WTC11 (cell line): Measurements from ENCODE around the gene LAPTM5. TPM values are rescaled to one million over a fixed set of nuclear protein-coding genes. Genes with fewer than 3 reads are reported as not detected.

ENCODE experiments used
- ATAC-seq: fragments of 200-7000 bp; cut with Tn5 transposase; 2 replicates; pipeline ENCODE4 v1.10.0; 2021; ENCODE audit warnings: mild to moderate bottlenecking, moderate library complexity
- CTCF ChIA-PET: fragments of 300-600 bp; sonication (Branson Sonifier 250); formaldehyde crosslinking; loops from one replicate; lab custom pipeline; 2021; ENCODE audit warnings: antibody characterized with exemption; lab: Charles Lee
- POLR2A ChIA-PET: fragments of 350-600 bp; sonication (Branson Sonifier 250); formaldehyde crosslinking; loops from one replicate; lab custom pipeline; 2021; ENCODE audit warnings: antibody characterized with exemption; lab: Charles Lee
- DNase-seq: peaks from one replicate; pipeline ENCODE4 v3.0.0; 2021; ENCODE audit warnings: low spot score
- H3K27ac Mint-ChIP-seq: 2 replicates; pipeline ENCODE4 v1.8.0; 2021; ENCODE audit warnings: mixed read lengths
- H3K27me3 Mint-ChIP-seq: 2 replicates; pipeline ENCODE4 v1.8.0; 2021; ENCODE audit warnings: low read depth, mild to moderate bottlenecking, moderate library complexity, mixed read lengths
- H3K36me3 Mint-ChIP-seq: 2 replicates; pipeline ENCODE4 v1.8.0; 2021; ENCODE audit warnings: mixed read lengths
- H3K4me1 Mint-ChIP-seq: 2 replicates; pipeline ENCODE4 v1.8.0; 2022; ENCODE audit warnings: mixed read lengths
- H3K4me3 Mint-ChIP-seq: 2 replicates; pipeline ENCODE4 v1.8.0; 2021; ENCODE audit warnings: mild to moderate bottlenecking, moderate library complexity, mixed read lengths
- H3K9me3 Mint-ChIP-seq: 2 replicates; pipeline ENCODE4 v1.8.0; 2021; ENCODE audit warnings: mixed read lengths
- ETV6 ChIP-seq: sonication (generic); formaldehyde crosslinking; IDR thresholded peaks from 2 replicates; pipeline ENCODE4 v1.8.1; 2022; ENCODE audit warnings: mild to moderate bottlenecking, missing genetic modification reagents
- FOXJ3 ChIP-seq: sonication (generic); formaldehyde crosslinking; IDR thresholded peaks from 2 replicates; pipeline ENCODE4 v1.9.0; 2021; ENCODE audit warnings: missing genetic modification reagents, mild to moderate bottlenecking, borderline replicate concordance
- FOXP1 ChIP-seq: sonication (generic); formaldehyde crosslinking; IDR thresholded peaks from 2 replicates; pipeline ENCODE4 v1.8.0; 2022; ENCODE audit warnings: missing genetic modification reagents, mild to moderate bottlenecking, moderate library complexity, borderline replicate concordance
- FOXP4 ChIP-seq: sonication (generic); formaldehyde crosslinking; IDR thresholded peaks from 2 replicates; pipeline ENCODE4 v1.8.0; 2022; ENCODE audit warnings: mild to moderate bottlenecking, missing genetic modification reagents
- GRHL2 ChIP-seq: fragments of 250-450 bp; sonication (Bioruptor Pico); IDR thresholded peaks from 2 replicates; pipeline ENCODE4 v1.8.0; 2022; ENCODE audit warnings: mild to moderate bottlenecking, moderate library complexity; ENCODE audit not compliant: insufficient replicate concordance, severe bottlenecking
- KAT7 ChIP-seq: sonication (generic); formaldehyde crosslinking; IDR thresholded peaks from 2 replicates; pipeline ENCODE4 v1.8.1; 2023; ENCODE audit warnings: missing genetic modification reagents, mild to moderate bottlenecking, borderline replicate concordance
- NFATC4 ChIP-seq: fragments of 250-450 bp; sonication (Bioruptor Pico); IDR thresholded peaks from 2 replicates; pipeline ENCODE4 v1.9.0; 2021; ENCODE audit warnings: mild to moderate bottlenecking
- NFE2L1 ChIP-seq: sonication (generic); formaldehyde crosslinking; IDR thresholded peaks from 2 replicates; pipeline ENCODE4 v1.8.1; 2023; ENCODE audit warnings: missing genetic modification reagents
- RORB ChIP-seq: fragments of 250-450 bp; sonication (Bioruptor Pico); IDR thresholded peaks from 2 replicates; pipeline ENCODE4 v1.9.0; 2021; ENCODE audit warnings: mild to moderate bottlenecking
- SP1 ChIP-seq: sonication (generic); formaldehyde crosslinking; conservative IDR thresholded peaks from 2 replicates; pipeline ENCODE4 v1.8.1; 2022; ENCODE audit warnings: missing genetic modification reagents
- ZNF138 ChIP-seq: sonication (generic); formaldehyde crosslinking; conservative IDR thresholded peaks from 2 replicates; pipeline ENCODE4 v1.8.1; 2022; ENCODE audit warnings: mild to moderate bottlenecking, moderate library complexity, missing genetic modification reagents
- ZNF263 ChIP-seq: sonication (generic); formaldehyde crosslinking; IDR thresholded peaks from 2 replicates; pipeline ENCODE4 v1.8.1; 2022; ENCODE audit warnings: low read depth, mild to moderate bottlenecking, moderate library complexity, missing genetic modification reagents
- ZNF512 ChIP-seq: sonication (generic); formaldehyde crosslinking; IDR thresholded peaks from 2 replicates; pipeline ENCODE4 v1.8.1; 2022; ENCODE audit warnings: missing genetic modification reagents, borderline replicate concordance
- total RNA-seq: library from RNA; stranded (reverse); gene quantifications from 3 replicates; pipeline ENCODE4 v1.2.3, GENCODE V29; 2021
- TF ChIP-seq, protein P1 (sequence below): fragments of 200-600 bp; IDR thresholded peaks from 2 replicates; pipeline ENCODE4 v1.8.0; 2022; ENCODE audit warnings: antibody characterized with exemption
- TF ChIP-seq, protein P2 (sequence below): sonication (generic); formaldehyde crosslinking; conservative IDR thresholded peaks from 2 replicates; pipeline ENCODE4 v1.8.1; 2023; ENCODE audit warnings: mild to moderate bottlenecking, low read depth, missing genetic modification reagents, moderate library complexity
- TF ChIP-seq, protein P3 (sequence below): sonication (generic); formaldehyde crosslinking; IDR thresholded peaks from 2 replicates; pipeline ENCODE4 v1.8.1; 2023; ENCODE audit warnings: mild to moderate bottlenecking, missing genetic modification reagents, moderate library complexity
- TF ChIP-seq, protein P4 (sequence below): sonication (generic); formaldehyde crosslinking; IDR thresholded peaks from 2 replicates; pipeline ENCODE4 v1.8.0; 2022; ENCODE audit warnings: missing genetic modification reagents
- TF ChIP-seq, protein P5 (sequence below): sonication (generic); formaldehyde crosslinking; IDR thresholded peaks from 2 replicates; pipeline ENCODE4 v1.8.0; 2022; ENCODE audit warnings: mild to moderate bottlenecking, missing genetic modification reagents

Gene LAPTM5
- total RNA-seq, 1 experiment from 2014 or later: 1.3 TPM

- Mint-ChIP-seq H3K4me1 (no peaks in the 10 kb centered on the region), H3K27ac (no peak overlapping the region), H3K4me3 (peak overlapping the region; percentile 67), H3K36me3 (peaks cover 8% of the 10 kb centered on the region), H3K9me3 (peaks cover 27% of the 10 kb centered on the region), H3K27me3 (peaks cover 4% of the 10 kb centered on the region)
- POLR2A ChIA-PET: interaction anchor here (0.7 to 1.6 kb wide), 2 partner anchors 10 to 61 kb away, joined by 3 to 6 read pairs; no protein-coding TSS in a partner anchor
- ATAC-seq: peak; percentile 89
- peak; percentile 100 for DNase-seq
- TF ChIP-seq FOXP1 (CRISPR knock-in tag): no peak
- TF ChIP-seq, protein P1, sequence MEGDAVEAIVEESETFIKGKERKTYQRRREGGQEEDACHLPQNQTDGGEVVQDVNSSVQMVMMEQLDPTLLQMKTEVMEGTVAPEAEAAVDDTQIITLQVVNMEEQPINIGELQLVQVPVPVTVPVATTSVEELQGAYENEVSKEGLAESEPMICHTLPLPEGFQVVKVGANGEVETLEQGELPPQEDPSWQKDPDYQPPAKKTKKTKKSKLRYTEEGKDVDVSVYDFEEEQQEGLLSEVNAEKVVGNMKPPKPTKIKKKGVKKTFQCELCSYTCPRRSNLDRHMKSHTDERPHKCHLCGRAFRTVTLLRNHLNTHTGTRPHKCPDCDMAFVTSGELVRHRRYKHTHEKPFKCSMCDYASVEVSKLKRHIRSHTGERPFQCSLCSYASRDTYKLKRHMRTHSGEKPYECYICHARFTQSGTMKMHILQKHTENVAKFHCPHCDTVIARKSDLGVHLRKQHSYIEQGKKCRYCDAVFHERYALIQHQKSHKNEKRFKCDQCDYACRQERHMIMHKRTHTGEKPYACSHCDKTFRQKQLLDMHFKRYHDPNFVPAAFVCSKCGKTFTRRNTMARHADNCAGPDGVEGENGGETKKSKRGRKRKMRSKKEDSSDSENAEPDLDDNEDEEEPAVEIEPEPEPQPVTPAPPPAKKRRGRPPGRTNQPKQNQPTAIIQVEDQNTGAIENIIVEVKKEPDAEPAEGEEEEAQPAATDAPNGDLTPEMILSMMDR: no peak
- TF ChIP-seq SP1 (CRISPR knock-in tag): peak; percentile 69; the same call in 1 of the 2 replicates
- no peak for TF ChIP-seq FOXP4 (CRISPR knock-in tag)
- CTCF ChIA-PET: interaction anchor here (0.6 to 5.7 kb wide), 31 partner anchors 10 to 212 kb away, joined by 3 to 290 read pairs (median 6); partner anchors contain the start of gene LAPTM5
These were observed 39.4 kb downstream of the LAPTM5 start for GRCh38 chr1:30718091-30718635.

DNA sequence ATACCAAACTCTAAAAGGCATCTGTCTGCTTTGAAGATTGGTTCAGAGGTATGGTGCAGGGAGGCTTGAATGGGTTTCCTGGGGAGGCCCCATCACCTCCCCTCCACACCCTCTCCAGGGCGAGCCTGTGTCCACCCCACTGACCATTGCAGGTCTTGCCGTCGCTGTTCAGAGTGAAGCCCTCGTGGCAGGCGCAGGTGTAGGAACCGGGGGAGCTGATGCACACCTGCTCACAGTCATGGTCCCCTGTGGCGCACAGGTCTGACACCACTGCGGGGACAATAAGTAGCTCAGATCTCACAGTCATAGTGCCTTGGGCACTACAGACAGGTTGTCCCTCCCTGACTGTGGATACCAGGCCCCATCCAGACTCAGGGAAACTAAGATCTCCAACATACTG is 40.9 kb downstream of the LAPTM5 start:
- ChIA-PET CTCF (interaction anchor here (3.4 to 5.7 kb wide), 2 partner anchors 9 to 62 kb away, joined by 16 to 290 read pairs; no protein-coding TSS in a partner anchor), POLR2A (no interaction called here)
- DNase-seq (no peak), ATAC-seq (no peak)
- no peaks in the 10 kb centered on the region for H3K4me1 Mint-ChIP-seq
- no peak overlapping the region for H3K4me3 Mint-ChIP-seq
- H3K36me3 Mint-ChIP-seq: peaks cover 8% of the 10 kb centered on the region
- H3K9me3 Mint-ChIP-seq: peaks cover 27% of the 10 kb centered on the region
- no peak overlapping the region for H3K27ac Mint-ChIP-seq
- TF ChIP-seq ETV6 (CRISPR knock-in tag): no peak
- TF ChIP-seq NFE2L1 (CRISPR knock-in tag): no peak
- TF ChIP-seq, protein P2, sequence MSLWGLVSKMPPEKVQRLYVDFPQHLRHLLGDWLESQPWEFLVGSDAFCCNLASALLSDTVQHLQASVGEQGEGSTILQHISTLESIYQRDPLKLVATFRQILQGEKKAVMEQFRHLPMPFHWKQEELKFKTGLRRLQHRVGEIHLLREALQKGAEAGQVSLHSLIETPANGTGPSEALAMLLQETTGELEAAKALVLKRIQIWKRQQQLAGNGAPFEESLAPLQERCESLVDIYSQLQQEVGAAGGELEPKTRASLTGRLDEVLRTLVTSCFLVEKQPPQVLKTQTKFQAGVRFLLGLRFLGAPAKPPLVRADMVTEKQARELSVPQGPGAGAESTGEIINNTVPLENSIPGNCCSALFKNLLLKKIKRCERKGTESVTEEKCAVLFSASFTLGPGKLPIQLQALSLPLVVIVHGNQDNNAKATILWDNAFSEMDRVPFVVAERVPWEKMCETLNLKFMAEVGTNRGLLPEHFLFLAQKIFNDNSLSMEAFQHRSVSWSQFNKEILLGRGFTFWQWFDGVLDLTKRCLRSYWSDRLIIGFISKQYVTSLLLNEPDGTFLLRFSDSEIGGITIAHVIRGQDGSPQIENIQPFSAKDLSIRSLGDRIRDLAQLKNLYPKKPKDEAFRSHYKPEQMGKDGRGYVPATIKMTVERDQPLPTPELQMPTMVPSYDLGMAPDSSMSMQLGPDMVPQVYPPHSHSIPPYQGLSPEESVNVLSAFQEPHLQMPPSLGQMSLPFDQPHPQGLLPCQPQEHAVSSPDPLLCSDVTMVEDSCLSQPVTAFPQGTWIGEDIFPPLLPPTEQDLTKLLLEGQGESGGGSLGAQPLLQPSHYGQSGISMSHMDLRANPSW (CRISPR knock-in tag): no peak
- TF ChIP-seq RORB (CRISPR knock-in tag): no peak
- TF ChIP-seq, protein P1: no peak
- TF ChIP-seq, protein P3, sequence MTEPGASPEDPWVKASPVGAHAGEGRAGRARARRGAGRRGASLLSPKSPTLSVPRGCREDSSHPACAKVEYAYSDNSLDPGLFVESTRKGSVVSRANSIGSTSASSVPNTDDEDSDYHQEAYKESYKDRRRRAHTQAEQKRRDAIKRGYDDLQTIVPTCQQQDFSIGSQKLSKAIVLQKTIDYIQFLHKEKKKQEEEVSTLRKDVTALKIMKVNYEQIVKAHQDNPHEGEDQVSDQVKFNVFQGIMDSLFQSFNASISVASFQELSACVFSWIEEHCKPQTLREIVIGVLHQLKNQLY (CRISPR knock-in tag): no peak
- TF ChIP-seq, protein P4, sequence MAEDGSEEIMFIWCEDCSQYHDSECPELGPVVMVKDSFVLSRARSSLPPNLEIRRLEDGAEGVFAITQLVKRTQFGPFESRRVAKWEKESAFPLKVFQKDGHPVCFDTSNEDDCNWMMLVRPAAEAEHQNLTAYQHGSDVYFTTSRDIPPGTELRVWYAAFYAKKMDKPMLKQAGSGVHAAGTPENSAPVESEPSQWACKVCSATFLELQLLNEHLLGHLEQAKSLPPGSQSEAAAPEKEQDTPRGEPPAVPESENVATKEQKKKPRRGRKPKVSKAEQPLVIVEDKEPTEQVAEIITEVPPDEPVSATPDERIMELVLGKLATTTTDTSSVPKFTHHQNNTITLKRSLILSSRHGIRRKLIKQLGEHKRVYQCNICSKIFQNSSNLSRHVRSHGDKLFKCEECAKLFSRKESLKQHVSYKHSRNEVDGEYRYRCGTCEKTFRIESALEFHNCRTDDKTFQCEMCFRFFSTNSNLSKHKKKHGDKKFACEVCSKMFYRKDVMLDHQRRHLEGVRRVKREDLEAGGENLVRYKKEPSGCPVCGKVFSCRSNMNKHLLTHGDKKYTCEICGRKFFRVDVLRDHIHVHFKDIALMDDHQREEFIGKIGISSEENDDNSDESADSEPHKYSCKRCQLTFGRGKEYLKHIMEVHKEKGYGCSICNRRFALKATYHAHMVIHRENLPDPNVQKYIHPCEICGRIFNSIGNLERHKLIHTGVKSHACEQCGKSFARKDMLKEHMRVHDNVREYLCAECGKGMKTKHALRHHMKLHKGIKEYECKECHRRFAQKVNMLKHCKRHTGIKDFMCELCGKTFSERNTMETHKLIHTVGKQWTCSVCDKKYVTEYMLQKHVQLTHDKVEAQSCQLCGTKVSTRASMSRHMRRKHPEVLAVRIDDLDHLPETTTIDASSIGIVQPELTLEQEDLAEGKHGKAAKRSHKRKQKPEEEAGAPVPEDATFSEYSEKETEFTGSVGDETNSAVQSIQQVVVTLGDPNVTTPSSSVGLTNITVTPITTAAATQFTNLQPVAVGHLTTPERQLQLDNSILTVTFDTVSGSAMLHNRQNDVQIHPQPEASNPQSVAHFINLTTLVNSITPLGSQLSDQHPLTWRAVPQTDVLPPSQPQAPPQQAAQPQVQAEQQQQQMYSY: no peak
- no peak for TF ChIP-seq ZNF512 (CRISPR knock-in tag)
- TF ChIP-seq GRHL2 (CRISPR knock-in tag): no peak
- TF ChIP-seq KAT7 (CRISPR knock-in tag): no peak
- no peak for TF ChIP-seq NFATC4
- TF ChIP-seq, protein P5, sequence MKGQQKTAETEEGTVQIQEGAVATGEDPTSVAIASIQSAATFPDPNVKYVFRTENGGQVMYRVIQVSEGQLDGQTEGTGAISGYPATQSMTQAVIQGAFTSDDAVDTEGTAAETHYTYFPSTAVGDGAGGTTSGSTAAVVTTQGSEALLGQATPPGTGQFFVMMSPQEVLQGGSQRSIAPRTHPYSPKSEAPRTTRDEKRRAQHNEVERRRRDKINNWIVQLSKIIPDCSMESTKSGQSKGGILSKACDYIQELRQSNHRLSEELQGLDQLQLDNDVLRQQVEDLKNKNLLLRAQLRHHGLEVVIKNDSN (CRISPR knock-in tag): no peak
- TF ChIP-seq ZNF263 (CRISPR knock-in tag): no peak
- no peak for TF ChIP-seq FOXJ3
- no peak for TF ChIP-seq ZNF138 (CRISPR knock-in tag)
- H3K27me3 Mint-ChIP-seq: peaks cover 4% of the 10 kb centered on the region
